CD1c-positive myeloid dendritic cell (primary cell): ENCODE data around the gene MYRF.

ENCODE experiments used
- DNase-seq: peaks from one replicate; pipeline ENCODE4 v3.0.0-alpha.2; 2016; ENCODE audit errors: extremely low spot score

The MYRF gene

GRCh38 chr11:61718621-61719302, 33.7 kb upstream of the MYRF start:
- DNase-seq, result no peak

GRCh38 chr11:61719978-61720377, 32.5 kb upstream of the MYRF start:
- DNase-seq, result no peak

- no peak for DNase-seq
Measured at GRCh38 chr11:61720597-61720996, 31.8 kb upstream of the MYRF start.

- no peak for DNase-seq
Measured at GRCh38 chr11:61724437-61724836, 28.0 kb upstream of the MYRF start.

GRCh38 chr11:61725781-61726231, 26.6 kb upstream of the MYRF start:
- no peak for DNase-seq

- no peak for DNase-seq
Measured at GRCh38 chr11:61726775-61727174, 25.7 kb upstream of the MYRF start.

GRCh38 chr11:61727401-61727811, 25.0 kb upstream of the MYRF start:
- DNase-seq, result no peak

- DNase-seq, result no peak
Measured at GRCh38 chr11:61728066-61728939, 24.1 kb upstream of the MYRF start.

- no peak for DNase-seq
Measured at GRCh38 chr11:61728940-61729219, 23.6 kb upstream of the MYRF start.

- DNase-seq, result no peak
Measured at GRCh38 chr11:61730240-61730994, 22.0 kb upstream of the MYRF start.

- no peak for DNase-seq
Measured at GRCh38 chr11:61731211-61731951, 21.1 kb upstream of the MYRF start.

GRCh38 chr11:61731952-61732675, 20.3 kb upstream of the MYRF start:
- no peak for DNase-seq

- DNase-seq, result peak; percentile 48
Measured at GRCh38 chr11:61732705-61733104, 19.7 kb upstream of the MYRF start.

GRCh38 chr11:61733120-61733978, 19.1 kb upstream of the MYRF start:
- DNase-seq, result peak; percentile 93

- DNase-seq, result no peak
Measured at GRCh38 chr11:61734767-61735166, 17.7 kb upstream of the MYRF start.

GRCh38 chr11:61735391-61735790, 17.0 kb upstream of the MYRF start:
- no peak for DNase-seq

GRCh38 chr11:61736310-61736709, 16.1 kb upstream of the MYRF start:
- DNase-seq, result no peak

- no peak for DNase-seq
Measured at GRCh38 chr11:61737131-61737530, 15.3 kb upstream of the MYRF start.

- no peak for DNase-seq
Measured at GRCh38 chr11:61737636-61738386, 14.6 kb upstream of the MYRF start.

- DNase-seq, result no peak
Measured at GRCh38 chr11:61738776-61739175, 13.7 kb upstream of the MYRF start.
